Measurements from ENCODE around the gene BAZ2B. TPM values are rescaled to one million over a fixed set of nuclear protein-coding genes. Genes with fewer than 3 reads are reported as not detected.

BAZ2B gene
- total RNA-seq, 1 donor from 2014 or later: 101 TPM

DNA sequence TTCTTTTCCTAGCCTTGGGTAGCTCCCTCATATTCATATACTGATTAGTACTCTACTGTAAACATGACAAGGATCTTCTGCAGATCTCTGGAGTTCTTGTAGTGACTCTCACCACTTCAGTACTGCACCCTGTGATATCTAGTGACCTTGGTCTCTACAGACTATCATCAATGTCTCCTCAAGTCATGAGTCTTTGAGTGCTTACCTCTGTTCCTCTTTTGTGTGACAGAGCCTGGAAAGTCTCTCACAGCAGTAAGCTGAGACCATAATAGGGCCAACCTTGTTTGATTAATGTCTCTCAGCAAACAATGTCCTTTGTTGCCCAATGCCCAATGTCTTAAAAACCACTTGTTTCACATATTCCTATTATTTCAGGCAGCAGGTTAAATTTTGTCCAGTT, 34.2 kb upstream of the BAZ2B start:
- Histone ChIP-seq H2AFZ (replicated peaks) (no peak overlapping the region), H3K4me1 (no peaks in the 10 kb centered on the region), H3K36me3 (peaks cover 3% of the 10 kb centered on the region), H3K27ac (no peak overlapping the region), H4K20me1 (ENCODE audit: low read depth) (no peaks in the 10 kb centered on the region), H3F3A (ENCODE audit: low read depth) (no peaks in the 10 kb centered on the region), H3K79me2 (ENCODE audit: low read depth) (no peaks in the 10 kb centered on the region), H3K9me3 (ENCODE audit: low read depth) (no peaks in the 10 kb centered on the region), H3K4me3 (no peak overlapping the region), H3K27me3 (no peaks in the 10 kb centered on the region), H3K4me2 (no peak overlapping the region), H3K9ac (no peak overlapping the region)
- H3K36me3 Mint-ChIP-seq: peaks cover 1% of the 10 kb centered on the region
- H3K27me3 Mint-ChIP-seq (ENCODE audit: insufficient read depth, low read depth): no peaks in the 10 kb centered on the region
- no peaks in the 10 kb centered on the region for H3K4me1 Mint-ChIP-seq
- TF ChIP-seq, protein P1, sequence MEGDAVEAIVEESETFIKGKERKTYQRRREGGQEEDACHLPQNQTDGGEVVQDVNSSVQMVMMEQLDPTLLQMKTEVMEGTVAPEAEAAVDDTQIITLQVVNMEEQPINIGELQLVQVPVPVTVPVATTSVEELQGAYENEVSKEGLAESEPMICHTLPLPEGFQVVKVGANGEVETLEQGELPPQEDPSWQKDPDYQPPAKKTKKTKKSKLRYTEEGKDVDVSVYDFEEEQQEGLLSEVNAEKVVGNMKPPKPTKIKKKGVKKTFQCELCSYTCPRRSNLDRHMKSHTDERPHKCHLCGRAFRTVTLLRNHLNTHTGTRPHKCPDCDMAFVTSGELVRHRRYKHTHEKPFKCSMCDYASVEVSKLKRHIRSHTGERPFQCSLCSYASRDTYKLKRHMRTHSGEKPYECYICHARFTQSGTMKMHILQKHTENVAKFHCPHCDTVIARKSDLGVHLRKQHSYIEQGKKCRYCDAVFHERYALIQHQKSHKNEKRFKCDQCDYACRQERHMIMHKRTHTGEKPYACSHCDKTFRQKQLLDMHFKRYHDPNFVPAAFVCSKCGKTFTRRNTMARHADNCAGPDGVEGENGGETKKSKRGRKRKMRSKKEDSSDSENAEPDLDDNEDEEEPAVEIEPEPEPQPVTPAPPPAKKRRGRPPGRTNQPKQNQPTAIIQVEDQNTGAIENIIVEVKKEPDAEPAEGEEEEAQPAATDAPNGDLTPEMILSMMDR (IDR thresholded peaks at IDR 0.05): no peak
- TF ChIP-seq EZH2phosphoT487 (IDR thresholded peaks at IDR 0.05): no peak
- TF ChIP-seq EZH2 (IDR thresholded peaks at IDR 0.05): no peak
- H3K9me3 Mint-ChIP-seq: peaks cover 9% of the 10 kb centered on the region
- no peak overlapping the region for H3K27ac Mint-ChIP-seq
- no peak overlapping the region for H3K4me3 Mint-ChIP-seq
- DNase-seq (ENCODE audit: low spot score): no peak

DNA sequence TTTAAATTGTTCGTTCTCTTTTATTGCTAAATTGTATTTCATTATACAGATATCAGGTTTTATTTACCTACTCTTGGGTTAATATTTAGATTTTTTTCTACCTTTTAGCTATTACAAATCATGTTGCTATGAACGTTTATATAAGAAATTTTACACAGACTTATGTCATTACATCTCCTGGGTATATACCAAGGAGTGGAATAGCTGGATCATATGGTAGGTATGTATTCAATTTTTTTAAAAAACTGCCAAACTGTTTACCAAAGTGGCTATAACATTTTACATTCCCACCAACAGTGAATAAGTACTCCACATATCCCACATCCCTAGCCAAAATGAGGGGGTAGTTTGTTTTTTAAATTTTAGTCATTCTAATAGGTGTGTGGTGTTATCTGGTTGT, 32.3 kb upstream of the BAZ2B start:
- H3K36me3 Mint-ChIP-seq: peaks cover 1% of the 10 kb centered on the region
- Histone ChIP-seq H3K4me2 (no peak overlapping the region), H3K4me1 (no peaks in the 10 kb centered on the region), H3K27ac (no peak overlapping the region), H3K9me3 (ENCODE audit: low read depth) (no peaks in the 10 kb centered on the region), H3K9ac (no peak overlapping the region), H3K27me3 (no peaks in the 10 kb centered on the region), H3F3A (ENCODE audit: low read depth) (no peaks in the 10 kb centered on the region), H4K20me1 (ENCODE audit: low read depth) (no peaks in the 10 kb centered on the region), H3K4me3 (no peak overlapping the region), H3K79me2 (ENCODE audit: low read depth) (no peaks in the 10 kb centered on the region), H2AFZ (replicated peaks) (no peak overlapping the region), H3K36me3 (peaks cover 3% of the 10 kb centered on the region)
- H3K4me1 Mint-ChIP-seq: no peaks in the 10 kb centered on the region
- no peak overlapping the region for H3K27ac Mint-ChIP-seq
- TF ChIP-seq EZH2phosphoT487 (IDR thresholded peaks at IDR 0.05) (no peak), EZH2 (IDR thresholded peaks at IDR 0.05) (no peak)
- TF ChIP-seq, protein P1 (IDR thresholded peaks at IDR 0.05): no peak
- H3K4me3 Mint-ChIP-seq: no peak overlapping the region
- no peaks in the 10 kb centered on the region for H3K27me3 Mint-ChIP-seq (ENCODE audit: insufficient read depth, low read depth)
- no peak for DNase-seq (ENCODE audit: low spot score)
- peaks cover 7% of the 10 kb centered on the region for H3K9me3 Mint-ChIP-seq

DNA sequence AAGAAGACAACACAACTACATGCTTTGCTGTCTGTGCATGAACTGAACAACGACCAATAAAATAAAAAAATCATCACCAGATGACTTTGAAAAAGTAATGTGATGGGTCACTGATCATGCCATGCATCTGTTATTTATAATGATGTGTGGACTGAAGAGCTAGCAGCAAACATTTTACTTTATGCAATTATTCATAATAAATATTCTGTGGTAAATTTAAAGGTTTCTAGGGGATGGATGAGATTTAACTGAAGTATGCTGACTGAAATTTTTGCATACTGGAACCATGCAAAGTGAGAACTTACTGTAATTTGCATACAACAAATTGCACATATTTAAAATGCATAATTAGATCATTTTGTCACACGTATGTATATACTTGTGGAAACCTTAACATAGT, 31.3 kb upstream of the BAZ2B start:
- no peak overlapping the region for H3K4me2 ChIP-seq
- no peaks in the 10 kb centered on the region for H3K27me3 Mint-ChIP-seq (ENCODE audit: insufficient read depth, low read depth)
- no peak overlapping the region for H3K4me3 ChIP-seq
- TF ChIP-seq EZH2phosphoT487 (IDR thresholded peaks at IDR 0.05) (no peak), EZH2 (IDR thresholded peaks at IDR 0.05) (no peak)
- TF ChIP-seq, protein P1 (IDR thresholded peaks at IDR 0.05): no peak
- no peaks in the 10 kb centered on the region for H3K4me1 Mint-ChIP-seq
- no peaks in the 10 kb centered on the region for H3K79me2 ChIP-seq (ENCODE audit: low read depth)
- no peak overlapping the region for H3K9ac ChIP-seq
- no peak overlapping the region for H2AFZ ChIP-seq (replicated peaks)
- peaks cover 7% of the 10 kb centered on the region for H3K9me3 Mint-ChIP-seq
- H3K4me3 Mint-ChIP-seq: no peak overlapping the region
- H3K27ac Mint-ChIP-seq: no peak overlapping the region
- no peak overlapping the region for H3K27ac ChIP-seq
- H3K36me3 Mint-ChIP-seq: peaks cover 1% of the 10 kb centered on the region
- no peak for DNase-seq (ENCODE audit: low spot score)
- peaks cover 3% of the 10 kb centered on the region for H3K36me3 ChIP-seq
- no peaks in the 10 kb centered on the region for H4K20me1 ChIP-seq (ENCODE audit: low read depth)
- no peaks in the 10 kb centered on the region for H3K27me3 ChIP-seq
- no peaks in the 10 kb centered on the region for H3K4me1 ChIP-seq
- H3K9me3 ChIP-seq (ENCODE audit: low read depth): no peaks in the 10 kb centered on the region
- H3F3A ChIP-seq (ENCODE audit: low read depth): no peaks in the 10 kb centered on the region
